PC-9 (cell line): Measurements from ENCODE around the gene PPY.

Source experiments
- CTCF ChIP-seq: fragments of 200-600 bp; sonication (generic); conservative IDR thresholded peaks from 2 replicates; pipeline ENCODE4 v1.6.1; 2017; ENCODE audit warnings: mixed run types, antibody characterized with exemption, mild to moderate bottlenecking, moderate library complexity
- EZH2 ChIP-seq: fragments of 200-600 bp; sonication (generic); IDR thresholded peaks from 2 replicates; pipeline ENCODE4 v1.8.0; 2017; ENCODE audit warnings: antibody characterized with exemption, low read depth

GRCh38 chr17:43952351-43952723 lies 10.1 kb upstream of the PPY start:
- TF ChIP-seq CTCF (no peak), EZH2 (no peak)
